Measurements from ENCODE around the gene RNF220. TPM values are rescaled to one million over a fixed set of nuclear protein-coding genes. Genes with fewer than 3 reads are reported as not detected.
A peak's percentile ranks its signal among the peaks of the same experiment; 100 is the strongest.

The RNF220 gene
- total and polyA plus RNA-seq, 9 of the 15 experiments (the other 6 are each of a cell fraction or from before 2014, with no cell fraction given): 5.1 to 117 (median 66.9) TPM

DNA sequence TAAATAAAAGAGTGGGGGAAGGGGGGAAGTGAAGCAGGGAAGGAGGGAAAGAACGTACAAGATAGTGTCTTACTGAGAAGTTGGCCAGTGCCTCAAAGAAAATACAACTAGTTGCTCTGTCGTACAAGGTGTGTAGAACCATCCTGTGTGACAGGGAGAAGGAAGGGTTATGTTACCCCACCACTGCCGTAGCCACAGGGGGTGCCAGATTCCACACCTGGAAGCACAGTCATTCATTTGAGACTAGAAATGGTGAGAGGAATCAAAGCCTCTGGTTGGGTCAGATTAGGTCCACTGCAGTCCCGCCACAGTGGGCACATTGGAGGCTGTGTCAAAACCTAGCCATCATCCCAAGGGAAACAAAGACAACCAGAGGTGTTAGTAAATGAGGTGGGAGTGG lies 47.3 kb upstream of the RNF220 start:
- Histone ChIP-seq H3K9me3 (replicated peaks; ENCODE audit: control insufficient read depth, insufficient read depth, low read depth, low read length) (no peaks in the 10 kb centered on the region), H2AFZ (ENCODE audit: low read depth, low read length) (peak overlapping the region; percentile 18; the same call in 1 of the 2 replicates), H3K9ac (ENCODE audit: insufficient read depth in 1 of 2, low read depth in 2 of 2, low read length in 2 of 2) (no peak overlapping the region), H3K9me1 (ENCODE audit: control insufficient read depth, insufficient read depth, low read length) (no peaks in the 10 kb centered on the region), H3K27ac (ENCODE audit: extremely low read depth, low read depth, low read length) (no peak overlapping the region), H3K4me2 (ENCODE audit: insufficient read depth, low read length) (no peak overlapping the region), H3K79me2 (ENCODE audit: control insufficient read depth, insufficient read depth, low read length) (peaks cover 23% of the 10 kb centered on the region), H3K36me3 (ENCODE audit: control insufficient read depth, insufficient read depth, low read length) (no peaks in the 10 kb centered on the region), H4K20me1 (replicated peaks; ENCODE audit: control insufficient read depth, insufficient read depth, low read length) (no peaks in the 10 kb centered on the region), H3K4me1 (replicated peaks in 1 of 2; ENCODE audit: control insufficient read depth in 2 of 2, insufficient read depth in 2 of 2, low read length in 2 of 2) (peaks cover 12 to 24% of the 10 kb centered on the region in 2 experiments), H3K4me3 (no peak overlapping the region), H3K27me3 (ENCODE audit: control insufficient read depth in 2 of 2, insufficient read depth in 2 of 2, low read length in 2 of 2) (no peaks in the 10 kb centered on the region; a peak in 1 of 5 replicates)
- CTCF ChIA-PET (ENCODE audit: low intra/inter-chr PET ratio): no interaction called here
- no TSS peak for BruUV-seq (replicated peaks)
- DNase-seq (ENCODE audit: extremely low read depth in 1 of 4, low spot score in 3 of 4) (no peak), FAIRE-seq (no peak), ATAC-seq (no peak)
- POLR2A ChIA-PET: no interaction called here
- intact Hi-C loops (cut with micrococcal nuclease) (no loop called here), in situ Hi-C loops (cut with MboI) (no loop called here)
- 51% methylated on average over 4 of the region's 4 CpGs for WGBS (ENCODE audit: insufficient coverage, low coverage, missing lambda C conversion rate)
- TF ChIP-seq KDM1A (IDR thresholded peaks at IDR 0.05): no peak
- TF ChIP-seq, protein P1, sequence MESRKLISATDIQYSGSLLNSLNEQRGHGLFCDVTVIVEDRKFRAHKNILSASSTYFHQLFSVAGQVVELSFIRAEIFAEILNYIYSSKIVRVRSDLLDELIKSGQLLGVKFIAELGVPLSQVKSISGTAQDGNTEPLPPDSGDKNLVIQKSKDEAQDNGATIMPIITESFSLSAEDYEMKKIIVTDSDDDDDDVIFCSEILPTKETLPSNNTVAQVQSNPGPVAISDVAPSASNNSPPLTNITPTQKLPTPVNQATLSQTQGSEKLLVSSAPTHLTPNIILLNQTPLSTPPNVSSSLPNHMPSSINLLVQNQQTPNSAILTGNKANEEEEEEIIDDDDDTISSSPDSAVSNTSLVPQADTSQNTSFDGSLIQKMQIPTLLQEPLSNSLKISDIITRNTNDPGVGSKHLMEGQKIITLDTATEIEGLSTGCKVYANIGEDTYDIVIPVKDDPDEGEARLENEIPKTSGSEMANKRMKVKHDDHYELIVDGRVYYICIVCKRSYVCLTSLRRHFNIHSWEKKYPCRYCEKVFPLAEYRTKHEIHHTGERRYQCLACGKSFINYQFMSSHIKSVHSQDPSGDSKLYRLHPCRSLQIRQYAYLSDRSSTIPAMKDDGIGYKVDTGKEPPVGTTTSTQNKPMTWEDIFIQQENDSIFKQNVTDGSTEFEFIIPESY (CRISPR knock-in tag; IDR thresholded peaks at IDR 0.05): peak; percentile 71; the same call in 1 of the 2 replicates

Measured in K562 (cell line).